ENCODE data around the gene GRIK3.

GRIK3 gene

DNA sequence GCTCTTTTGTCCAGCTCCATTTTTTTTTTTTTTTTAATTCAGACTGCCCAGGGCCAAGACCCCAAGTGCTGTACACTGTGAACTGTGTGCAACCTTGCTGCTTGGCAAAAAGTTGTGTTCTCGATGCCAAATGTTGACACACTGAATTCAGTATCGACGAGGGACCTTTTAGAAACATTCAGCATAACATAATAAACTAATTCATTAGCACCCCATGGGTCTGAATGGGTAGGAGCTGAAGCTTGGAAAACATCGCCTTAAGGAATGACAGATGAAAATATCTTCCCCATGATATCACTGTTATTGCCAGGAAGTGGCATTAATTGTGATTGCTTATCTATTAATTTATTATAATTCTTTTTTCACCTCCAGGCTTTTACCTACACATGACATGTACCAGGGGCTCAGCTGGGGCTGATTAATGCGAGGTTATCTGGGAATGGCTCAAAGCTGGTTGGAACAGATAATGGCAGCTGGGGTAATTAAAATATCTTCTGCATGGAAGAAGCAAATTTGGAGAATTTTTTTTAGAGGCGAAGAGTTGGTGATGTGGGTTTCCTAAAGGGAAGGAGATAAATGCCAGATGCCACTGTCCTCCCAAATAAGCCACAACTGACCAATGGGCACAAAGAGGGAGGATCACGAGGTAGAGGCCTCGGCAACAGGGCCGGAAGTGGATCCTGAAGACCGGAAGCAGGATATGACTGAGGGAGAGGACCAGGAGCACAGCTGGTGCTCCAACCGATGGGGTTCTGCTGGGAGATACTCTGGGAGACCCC is 169.3 kb downstream of the GRIK3 start:
- H3K4me3 ChIP-seq (replicated peaks; ENCODE audit: low read depth, low read length), result no peak overlapping the region
- TF ChIP-seq, protein P1, sequence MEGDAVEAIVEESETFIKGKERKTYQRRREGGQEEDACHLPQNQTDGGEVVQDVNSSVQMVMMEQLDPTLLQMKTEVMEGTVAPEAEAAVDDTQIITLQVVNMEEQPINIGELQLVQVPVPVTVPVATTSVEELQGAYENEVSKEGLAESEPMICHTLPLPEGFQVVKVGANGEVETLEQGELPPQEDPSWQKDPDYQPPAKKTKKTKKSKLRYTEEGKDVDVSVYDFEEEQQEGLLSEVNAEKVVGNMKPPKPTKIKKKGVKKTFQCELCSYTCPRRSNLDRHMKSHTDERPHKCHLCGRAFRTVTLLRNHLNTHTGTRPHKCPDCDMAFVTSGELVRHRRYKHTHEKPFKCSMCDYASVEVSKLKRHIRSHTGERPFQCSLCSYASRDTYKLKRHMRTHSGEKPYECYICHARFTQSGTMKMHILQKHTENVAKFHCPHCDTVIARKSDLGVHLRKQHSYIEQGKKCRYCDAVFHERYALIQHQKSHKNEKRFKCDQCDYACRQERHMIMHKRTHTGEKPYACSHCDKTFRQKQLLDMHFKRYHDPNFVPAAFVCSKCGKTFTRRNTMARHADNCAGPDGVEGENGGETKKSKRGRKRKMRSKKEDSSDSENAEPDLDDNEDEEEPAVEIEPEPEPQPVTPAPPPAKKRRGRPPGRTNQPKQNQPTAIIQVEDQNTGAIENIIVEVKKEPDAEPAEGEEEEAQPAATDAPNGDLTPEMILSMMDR (IDR thresholded peaks at IDR 0.05; ENCODE audit: low read depth, low read length, missing control alignments), result no peak
- DNase-seq (ENCODE audit: extremely low read depth, low read depth), result no peak

DNA sequence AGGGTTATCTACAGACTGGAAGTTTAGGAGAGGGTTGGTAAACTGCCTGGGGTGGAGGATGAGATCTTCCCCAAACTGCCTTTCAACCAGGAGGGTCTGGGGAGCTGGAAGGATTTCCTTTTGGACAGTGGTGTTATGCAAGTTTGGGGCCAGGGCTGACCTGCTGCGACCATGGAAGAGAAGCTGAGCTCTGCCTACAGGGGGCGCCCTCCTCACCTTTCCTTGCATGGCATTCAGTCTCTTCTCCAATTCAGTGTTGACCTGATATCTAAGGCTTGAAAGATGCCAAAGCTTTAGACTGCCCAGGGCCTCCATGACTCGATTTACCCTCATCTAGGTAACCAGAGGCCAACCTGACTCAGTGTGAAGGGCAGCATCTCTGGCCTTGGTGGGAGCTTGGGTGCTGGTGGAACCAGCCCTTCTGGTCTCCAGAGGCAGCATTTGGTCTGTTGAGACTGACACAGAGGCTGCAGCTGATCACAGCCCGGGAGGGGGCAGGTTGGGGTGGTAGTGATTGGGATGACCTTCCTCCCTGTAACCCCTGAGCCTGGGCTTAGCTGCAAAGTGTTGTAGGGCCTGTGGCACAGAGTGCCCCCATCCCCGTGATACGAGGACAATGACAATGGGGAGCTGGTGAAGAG is 170.0 kb downstream of the GRIK3 start:
- no peak overlapping the region for H3K4me3 ChIP-seq (replicated peaks; ENCODE audit: low read depth, low read length)
- DNase-seq (ENCODE audit: extremely low read depth, low read depth), result no peak
- TF ChIP-seq, protein P1 (IDR thresholded peaks at IDR 0.05; ENCODE audit: low read depth, low read length, missing control alignments), result peak; percentile 21

DNA sequence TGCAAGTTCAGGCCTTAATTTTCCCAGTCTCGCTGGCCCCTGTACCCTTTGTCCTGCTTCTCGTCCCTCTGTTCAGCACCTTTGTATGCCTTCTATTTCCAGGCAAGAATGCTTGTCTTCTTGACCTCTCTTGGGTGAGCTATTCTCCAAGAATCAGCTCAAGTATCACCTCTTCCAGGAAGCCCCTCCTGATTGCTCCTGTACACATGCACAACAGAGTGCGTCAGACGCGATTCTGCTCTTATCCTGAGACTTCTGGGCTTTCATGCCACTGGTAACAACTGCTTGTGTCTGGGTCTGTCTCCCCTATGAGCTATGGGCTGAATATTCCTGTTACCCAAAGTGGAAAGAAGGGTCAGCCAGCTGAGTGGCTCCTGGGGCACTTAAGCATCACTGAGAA is 170.8 kb downstream of the GRIK3 start:
- no peak overlapping the region for H3K4me3 ChIP-seq (replicated peaks; ENCODE audit: low read depth, low read length)
- DNase-seq (ENCODE audit: extremely low read depth, low read depth), result no peak
- TF ChIP-seq, protein P1 (IDR thresholded peaks at IDR 0.05; ENCODE audit: low read depth, low read length, missing control alignments), result no peak

DNA sequence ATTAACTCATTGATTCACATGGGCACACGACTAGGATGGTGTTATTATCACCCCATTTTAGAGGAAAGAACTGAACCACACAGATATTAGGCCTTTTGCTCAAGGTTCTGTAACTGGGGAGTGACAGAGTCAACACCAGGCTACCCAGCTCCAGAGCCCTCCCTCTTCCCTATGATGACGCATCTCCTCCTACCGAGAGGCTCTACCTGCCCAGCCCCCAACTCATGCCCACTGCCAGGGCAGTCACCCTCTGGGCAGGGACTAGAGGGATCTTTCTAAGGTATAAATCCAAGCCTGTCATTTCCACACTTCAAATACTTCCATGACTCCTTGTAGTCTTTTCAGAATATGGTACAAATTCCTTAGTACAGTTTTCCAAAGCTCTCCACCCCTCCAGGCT is 171.3 kb downstream of the GRIK3 start:
- TF ChIP-seq, protein P1 (IDR thresholded peaks at IDR 0.05; ENCODE audit: low read depth, low read length, missing control alignments), result no peak
- no peak overlapping the region for H3K4me3 ChIP-seq (replicated peaks; ENCODE audit: low read depth, low read length)
- no peak for DNase-seq (ENCODE audit: extremely low read depth, low read depth)

DNA sequence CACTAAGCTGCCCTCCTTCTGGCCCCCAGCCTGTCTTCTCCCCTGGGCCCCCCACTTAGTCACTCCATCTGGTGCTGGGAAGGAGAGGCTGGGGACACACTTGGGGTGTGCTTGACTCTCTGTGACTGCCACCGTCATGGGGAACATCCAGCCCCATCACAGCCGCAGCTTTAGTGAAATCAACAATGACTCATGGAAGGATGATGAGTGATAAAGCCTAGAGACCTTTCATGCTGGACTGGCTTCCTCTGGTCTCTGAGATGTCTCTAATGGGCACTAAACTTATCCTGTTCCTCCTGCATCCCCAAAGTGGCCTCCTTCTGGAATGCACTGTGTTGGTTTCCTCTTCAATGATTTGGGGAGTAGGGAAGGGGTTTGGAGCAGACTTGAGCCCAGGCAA is 172.9 kb downstream of the GRIK3 start:
- no peak overlapping the region for H3K4me3 ChIP-seq (replicated peaks; ENCODE audit: low read depth, low read length)
- TF ChIP-seq, protein P1 (IDR thresholded peaks at IDR 0.05; ENCODE audit: low read depth, low read length, missing control alignments), result no peak
- no peak for DNase-seq (ENCODE audit: extremely low read depth, low read depth)

DNA sequence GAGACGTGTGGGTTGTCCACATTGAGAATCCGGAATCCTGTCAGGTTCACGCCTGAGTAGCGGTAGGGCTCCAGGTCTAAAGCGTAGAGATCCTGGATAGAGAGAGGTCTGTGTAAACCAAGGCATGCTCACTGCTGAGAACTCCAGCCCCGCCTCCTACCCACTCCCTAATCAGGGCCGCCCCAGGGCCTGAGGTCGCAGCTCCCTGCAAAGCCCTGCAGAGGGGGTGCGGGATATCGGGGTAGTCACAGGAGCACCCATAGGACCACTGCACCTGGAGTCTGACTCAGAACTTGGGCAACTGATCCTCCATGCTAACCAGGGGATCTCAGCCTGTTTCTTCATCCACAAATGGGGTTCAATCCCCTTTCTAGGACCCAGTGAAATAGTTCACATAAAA is 174.4 kb downstream of the GRIK3 start:
- no peak for DNase-seq (ENCODE audit: extremely low read depth, low read depth)

More for the DNA sequence above, 174.4 kb downstream of the GRIK3 start:
- no peak overlapping the region for H3K4me3 ChIP-seq (replicated peaks; ENCODE audit: low read depth, low read length)
- TF ChIP-seq, protein P1 (IDR thresholded peaks at IDR 0.05; ENCODE audit: low read depth, low read length, missing control alignments), result no peak
